Stimulated activated CD8-positive, alpha-beta memory T cell treated with anti-CD3 and anti-CD28 coated beads, Interleukin-15, amount 100 ng/mL, for 48 hours (primary cell): ENCODE measurements around the gene ABCG8.

Source experiments
- DNase-seq, 2 donors: peaks; one replicate each; pipeline ENCODE4 v3.0.0-alpha.2; 2020; ENCODE audit warnings: low read depth in 2 of 2

ABCG8 gene

DNA sequence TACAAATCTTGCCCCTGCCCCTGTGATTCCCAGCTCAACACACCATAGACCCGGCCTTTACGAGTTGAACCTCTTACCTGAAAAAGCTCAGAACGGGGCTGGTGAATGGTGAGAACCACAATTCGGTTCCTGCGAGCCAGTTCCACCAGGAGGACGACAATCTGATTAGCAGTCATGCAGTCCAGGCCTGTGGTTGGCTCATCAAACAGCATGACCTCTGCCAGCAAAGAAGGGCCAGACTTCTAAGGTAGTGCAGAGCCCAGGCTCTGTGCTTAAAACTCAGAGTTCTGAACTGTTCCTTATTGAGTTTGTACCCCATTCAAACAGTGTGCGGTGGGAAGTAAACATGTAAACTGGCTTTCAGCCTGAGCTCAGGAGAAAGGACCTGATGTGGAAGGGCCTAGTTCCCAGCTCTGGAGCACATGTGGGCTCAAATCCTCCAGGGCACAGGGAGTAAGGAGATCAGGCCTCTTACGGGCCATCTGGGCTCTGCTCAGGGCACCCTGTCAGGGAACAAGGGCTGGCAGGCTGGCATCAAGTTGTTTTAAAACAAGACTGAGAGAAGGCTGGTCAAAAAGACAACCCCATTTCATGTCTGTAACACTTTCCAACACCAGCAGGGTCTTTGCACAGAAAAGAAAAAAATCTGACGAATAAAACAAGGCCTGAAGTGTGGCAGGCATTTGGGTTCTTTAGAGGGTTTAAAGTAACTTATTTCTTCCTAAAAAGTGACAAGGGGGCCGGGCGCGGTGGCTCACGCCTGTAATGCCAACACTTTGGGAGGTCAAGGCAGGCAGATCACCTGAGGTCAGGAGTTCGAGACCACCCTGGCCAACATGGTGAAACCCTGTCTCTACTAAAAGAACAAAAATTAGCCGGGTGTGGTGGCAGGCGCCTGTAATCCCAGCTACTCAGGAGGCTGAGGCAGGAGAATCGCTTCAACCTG lies 12.2 kb upstream of the ABCG8 start:
- no peak for DNase-seq

- no peak for DNase-seq
These were observed 7.1 kb upstream of the ABCG8 start for GRCh38 chr2:43831543-43832294.

GRCh38 chr2:43832457-43832856 lies 6.3 kb upstream of the ABCG8 start:
- DNase-seq: no peak

- no peak for DNase-seq
These were observed 1.7 kb upstream of the ABCG8 start for GRCh38 chr2:43837033-43837432.

DNA sequence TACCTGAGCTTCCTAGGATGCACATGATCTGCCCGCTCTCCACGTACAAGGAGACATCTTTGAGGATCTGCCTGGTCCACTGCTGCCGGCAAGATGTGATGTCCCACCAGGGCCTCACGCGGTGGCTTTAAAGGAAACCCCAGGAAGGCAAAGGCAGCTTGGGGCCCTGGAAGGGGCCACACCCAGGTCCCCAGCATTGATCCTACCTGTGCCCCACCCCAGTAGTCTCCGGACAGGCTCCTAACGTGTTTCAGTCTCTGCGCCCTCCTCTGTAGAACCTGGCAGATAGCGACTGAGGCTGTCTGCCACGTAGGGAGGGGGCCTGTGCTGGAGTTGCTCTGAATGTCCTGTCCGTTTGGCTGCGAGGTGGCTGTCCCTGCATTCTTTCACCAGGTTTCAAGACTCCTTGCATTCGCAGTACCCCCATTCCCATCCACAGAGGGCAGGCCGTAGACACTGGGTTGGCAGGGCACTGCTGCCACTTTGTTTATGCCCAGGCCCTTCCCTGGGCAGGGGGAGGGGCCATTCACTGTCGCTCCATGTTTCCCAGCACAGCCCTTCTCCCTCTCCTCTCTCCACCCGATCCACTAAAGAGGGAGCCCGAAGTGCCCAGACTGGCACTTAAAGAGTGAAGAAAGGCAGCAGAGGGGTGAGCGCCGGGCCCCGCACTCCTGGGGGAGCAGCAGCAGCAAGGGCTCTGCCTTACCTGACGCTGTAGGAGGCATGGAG lies 776 bp upstream of the ABCG8 start:
- DNase-seq: no peak

GRCh38 chr2:43839776-43840564 lies 1.2 kb downstream of the ABCG8 start:
- no peak for DNase-seq

- no peak for DNase-seq
These were observed 2.2 kb downstream of the ABCG8 start for GRCh38 chr2:43840965-43841364.

GRCh38 chr2:43841949-43842865 lies 3.4 kb downstream of the ABCG8 start:
- DNase-seq: no peak

- no peak for DNase-seq
These were observed 4.1 kb downstream of the ABCG8 start for GRCh38 chr2:43842866-43843226.

DNA sequence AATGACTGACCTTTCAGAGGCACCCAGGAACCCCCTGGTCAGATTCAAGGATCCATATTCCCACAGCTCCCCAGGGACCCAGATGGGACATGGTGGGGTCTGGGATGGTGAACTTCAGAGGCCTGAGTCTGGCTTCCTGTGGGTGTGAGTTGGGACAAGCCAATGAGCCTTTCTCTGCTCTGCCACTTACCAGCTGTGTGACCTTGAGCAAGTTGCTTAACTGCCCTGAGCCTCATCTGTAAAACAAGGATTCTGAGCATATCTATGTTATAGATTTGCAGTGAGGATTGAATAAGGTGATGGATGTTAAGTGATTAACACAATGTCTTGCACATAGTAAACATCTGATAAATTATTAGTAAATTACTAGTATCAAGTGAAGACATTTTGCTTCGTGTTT lies 6.4 kb downstream of the ABCG8 start:
- DNase-seq: no peak

- DNase-seq: no peak
These were observed 7.5 kb downstream of the ABCG8 start for GRCh38 chr2:43846140-43846793.

- no peak for DNase-seq
These were observed 9.4 kb downstream of the ABCG8 start for GRCh38 chr2:43848214-43848613.

DNA sequence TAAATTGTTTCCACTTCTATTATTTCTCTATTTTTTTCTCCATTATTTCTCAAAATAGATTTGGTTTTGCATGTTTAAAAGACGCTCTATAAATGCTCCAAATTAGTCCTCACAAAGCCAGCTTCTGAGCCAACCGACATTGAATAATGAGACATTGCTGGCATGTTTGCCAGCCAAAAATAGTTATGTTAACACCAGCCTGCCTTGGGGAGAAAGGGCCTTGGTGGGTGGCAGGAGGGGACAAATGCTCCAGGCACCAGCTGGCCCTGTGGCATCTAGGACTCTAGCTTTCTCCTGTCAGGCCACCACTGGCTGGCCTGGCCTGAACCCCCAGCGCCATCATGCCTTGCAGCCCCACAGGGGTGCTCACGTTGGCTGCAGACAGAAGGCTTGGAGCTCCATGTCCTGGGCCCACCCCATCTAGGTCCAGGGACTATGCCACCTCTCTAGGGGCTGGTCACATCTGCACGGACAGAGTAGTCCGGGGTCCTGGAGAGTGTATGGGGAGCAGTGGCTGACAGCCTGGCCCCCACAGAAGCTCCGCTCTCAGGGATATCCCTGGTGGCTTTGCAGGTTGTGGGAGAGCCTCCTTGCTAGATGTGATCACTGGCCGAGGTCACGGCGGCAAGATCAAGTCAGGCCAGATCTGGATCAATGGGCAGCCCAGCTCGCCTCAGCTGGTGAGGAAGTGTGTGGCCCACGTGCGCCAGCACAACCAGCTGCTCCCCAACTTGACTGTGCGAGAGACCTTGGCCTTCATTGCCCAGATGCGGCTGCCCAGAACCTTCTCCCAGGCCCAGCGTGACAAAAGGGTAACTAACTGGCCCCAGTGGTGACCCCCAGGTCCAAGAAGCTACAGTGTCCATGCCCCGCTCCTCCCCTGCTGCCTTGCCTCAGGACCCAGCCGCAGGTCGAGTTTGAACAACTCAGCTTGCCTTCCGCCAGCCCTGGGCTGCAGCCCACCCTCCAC lies 12.5 kb downstream of the ABCG8 start:
- no peak for DNase-seq

GRCh38 chr2:43852196-43852730 lies 13.5 kb downstream of the ABCG8 start:
- DNase-seq: no peak

- DNase-seq: no peak
These were observed 14.6 kb downstream of the ABCG8 start for GRCh38 chr2:43853141-43854081.

DNA sequence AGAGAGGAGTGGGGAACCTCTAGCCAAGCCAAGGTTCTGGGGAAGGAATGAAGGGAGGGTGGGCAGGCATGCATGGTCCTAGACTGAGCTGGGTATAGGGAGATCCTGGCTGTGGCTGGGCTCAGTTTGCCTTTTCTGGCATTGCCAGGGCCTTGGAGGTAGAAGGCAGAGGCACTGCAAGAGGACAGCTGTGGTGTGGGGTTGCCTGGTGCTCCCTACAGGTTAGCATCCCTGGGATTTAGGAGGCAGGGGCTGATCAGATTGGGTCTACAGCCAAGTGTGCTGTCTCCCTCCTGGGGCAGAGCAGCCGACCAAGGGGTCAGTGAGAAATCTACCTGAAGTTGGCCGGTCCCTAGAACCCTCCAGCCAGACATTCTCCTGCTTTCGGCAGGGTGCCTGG lies 15.9 kb downstream of the ABCG8 start:
- no peak for DNase-seq

DNA sequence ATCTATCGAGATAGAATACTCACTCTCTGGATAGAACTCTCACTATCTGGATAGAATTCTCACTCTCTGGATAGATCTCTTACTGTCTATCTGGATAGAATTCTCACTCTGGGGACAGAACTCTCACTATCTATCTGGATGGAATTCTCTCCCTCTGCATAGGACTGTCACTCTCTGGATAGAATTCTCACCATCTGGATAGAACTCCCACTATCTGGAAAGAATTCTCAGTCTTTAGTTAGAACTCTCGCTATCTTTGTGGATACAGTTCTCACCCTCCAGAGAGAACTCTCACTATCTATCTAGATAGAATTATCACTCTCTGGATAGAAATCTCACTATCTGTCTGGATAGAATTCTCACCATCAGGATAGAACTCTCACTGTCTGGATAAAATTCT lies 16.5 kb downstream of the ABCG8 start:
- DNase-seq: no peak
